HAP-1 (cell line): ENCODE results near the gene SOD2.
"Not testable (repeated sequence)": the region's sequence is repeated elsewhere in the genome, so short reads cannot be mapped to it uniquely, and the experiment has no call there.

Source experiments
- DNase-seq, 2 experiments: peaks; one replicate each; pipeline ENCODE4 v3.0.0-alpha.2; 2016 to 2020; ENCODE audit warnings: low spot score in 2 of 2
- H3K27me3 ChIP-seq: fragments of 250-450 bp; sonication (Bioruptor Pico); 2 replicates; pipeline ENCODE4 v1.5.1; 2020; ENCODE audit warnings: low read depth, mild to moderate bottlenecking, moderate library complexity
- H3K36me3 ChIP-seq: fragments of 250-450 bp; sonication (Bioruptor Pico); replicated peaks from 2 replicates; pipeline ENCODE4 v1.5.1; 2020; ENCODE audit warnings: mild to moderate bottlenecking
- H3K4me1 ChIP-seq: fragments of 250-450 bp; sonication (Bioruptor Pico); 2 replicates; pipeline ENCODE4 v1.5.1; 2020; ENCODE audit warnings: mild to moderate bottlenecking
- H3K4me3 ChIP-seq: fragments of 250-450 bp; sonication (Bioruptor Pico); 2 replicates; pipeline ENCODE4 v1.5.1; 2020; ENCODE audit warnings: mild to moderate bottlenecking, moderate library complexity
- H3K9me3 ChIP-seq: fragments of 250-450 bp; sonication (Bioruptor Pico); 2 replicates; pipeline ENCODE4 v1.5.1; 2020; ENCODE audit warnings: mild to moderate bottlenecking, moderate library complexity
- in situ Hi-C: fragments of 300-500 bp; cut with MboI; formaldehyde crosslinking; loops from 3 replicates; pipeline ENCODE4 v1.14.3; 2020; ENCODE audit warnings: low sequenced_read_pairs, inconsistent platforms, mixed read lengths

SOD2 gene

DNA sequence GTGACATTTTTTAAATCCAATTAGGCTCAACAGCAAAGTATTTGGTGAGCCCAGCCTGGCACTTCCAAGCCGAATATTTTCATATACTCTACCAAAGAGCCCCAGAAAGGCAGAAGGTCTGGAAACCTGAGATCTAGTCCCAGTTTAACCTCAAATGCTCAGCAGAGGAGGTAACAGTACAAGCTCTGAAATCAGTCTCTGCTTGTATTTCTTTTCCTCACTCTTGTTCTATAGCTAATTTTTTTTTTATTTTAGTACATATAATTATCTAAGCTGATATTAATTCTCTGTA lies 9.1 kb downstream of the SOD2 start:
- DNase-seq = no peak
- Histone ChIP-seq H3K36me3 (peaks cover 45% of the 10 kb centered on the region), H3K27me3 (no peaks in the 10 kb centered on the region), H3K4me1 (no peaks in the 10 kb centered on the region), H3K4me3 (no peak overlapping the region), H3K9me3 (no peaks in the 10 kb centered on the region)
- in situ Hi-C loops = no loop called here

DNA sequence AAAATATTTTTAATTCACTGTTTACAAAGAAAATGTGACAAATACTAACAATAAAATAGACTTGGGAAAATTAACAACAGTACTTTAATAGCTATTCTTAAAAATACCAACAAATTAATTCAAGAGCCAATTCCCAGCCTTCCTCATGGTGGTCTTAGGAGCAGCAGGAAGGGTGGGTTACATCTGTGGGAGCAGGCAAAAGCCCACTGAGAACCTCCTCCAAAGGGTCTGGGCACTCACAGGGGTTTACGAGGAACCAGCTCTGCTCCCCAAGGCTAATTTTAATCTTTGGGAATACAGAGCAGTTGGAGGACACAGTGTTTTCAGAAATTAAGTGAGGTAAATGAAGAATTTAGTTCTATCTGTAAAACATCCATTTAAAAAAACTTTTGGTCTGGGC lies 10.2 kb downstream of the SOD2 start:
- H3K4me1 ChIP-seq = no peaks in the 10 kb centered on the region
- H3K9me3 ChIP-seq = no peaks in the 10 kb centered on the region
- peaks cover 38% of the 10 kb centered on the region for H3K36me3 ChIP-seq
- in situ Hi-C loops = no loop called here
- no peaks in the 10 kb centered on the region for H3K27me3 ChIP-seq
- DNase-seq = no peak
- no peak overlapping the region for H3K4me3 ChIP-seq

DNA sequence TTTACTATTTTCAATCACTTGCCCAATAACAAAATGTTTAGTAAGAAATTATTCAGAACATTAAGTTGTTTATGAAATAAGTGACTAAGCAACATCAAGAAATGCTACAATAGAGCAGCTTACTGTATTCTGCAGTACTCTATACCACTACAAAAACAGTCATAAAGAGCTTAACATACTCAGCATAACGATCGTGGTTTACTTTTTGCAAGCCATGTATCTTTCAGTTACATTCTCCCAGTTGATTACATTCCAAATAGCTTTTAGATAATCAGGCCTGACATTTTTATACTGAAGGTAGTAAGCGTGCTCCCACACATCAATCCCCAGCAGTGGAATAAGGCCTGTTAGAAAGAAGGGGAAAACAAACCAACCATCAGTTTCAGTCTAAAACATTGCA lies 10.7 kb downstream of the SOD2 start:
- Histone ChIP-seq H3K36me3 (peaks cover 33% of the 10 kb centered on the region), H3K4me1 (no peaks in the 10 kb centered on the region), H3K4me3 (no peak overlapping the region), H3K27me3 (no peaks in the 10 kb centered on the region), H3K9me3 (no peaks in the 10 kb centered on the region)
- in situ Hi-C loops = no loop called here
- no peak for DNase-seq

DNA sequence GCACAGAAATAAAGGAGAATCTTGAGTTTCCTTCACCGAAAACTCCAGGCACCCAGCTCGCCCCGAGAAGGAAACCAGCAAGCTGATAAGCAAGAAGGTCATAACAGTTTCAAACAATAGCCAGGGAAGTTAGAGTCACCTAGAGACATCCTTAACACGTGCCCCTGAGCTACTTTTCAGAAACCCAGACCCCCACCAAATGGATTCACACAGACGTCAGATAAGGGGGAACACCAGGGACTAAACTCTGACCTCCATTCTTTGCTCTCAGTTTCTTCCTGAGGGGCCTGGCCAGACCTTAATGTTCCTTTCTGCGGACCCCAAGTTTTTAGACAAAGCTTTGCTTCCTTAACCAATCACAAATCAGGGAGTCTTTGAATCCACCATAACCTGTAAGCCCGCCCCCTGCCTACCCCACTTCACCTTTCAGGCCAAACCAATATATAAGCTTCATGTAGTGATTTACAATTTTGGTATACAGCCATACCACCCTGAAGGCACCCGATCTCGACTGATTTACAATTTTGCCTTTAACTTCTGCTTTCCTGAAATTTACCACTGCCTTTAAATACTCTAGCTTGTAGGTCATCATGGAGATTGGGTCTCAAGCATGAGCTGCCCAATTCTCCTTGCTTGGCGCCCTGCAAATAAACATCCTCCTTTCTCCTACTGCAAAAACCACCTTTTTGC lies 11.7 kb downstream of the SOD2 start:
- Histone ChIP-seq H3K9me3 (no peaks in the 10 kb centered on the region), H3K36me3 (peaks cover 26% of the 10 kb centered on the region), H3K4me1 (no peaks in the 10 kb centered on the region), H3K4me3 (no peak overlapping the region), H3K27me3 (no peaks in the 10 kb centered on the region)
- in situ Hi-C loops = no loop called here
- DNase-seq = no peak

DNA sequence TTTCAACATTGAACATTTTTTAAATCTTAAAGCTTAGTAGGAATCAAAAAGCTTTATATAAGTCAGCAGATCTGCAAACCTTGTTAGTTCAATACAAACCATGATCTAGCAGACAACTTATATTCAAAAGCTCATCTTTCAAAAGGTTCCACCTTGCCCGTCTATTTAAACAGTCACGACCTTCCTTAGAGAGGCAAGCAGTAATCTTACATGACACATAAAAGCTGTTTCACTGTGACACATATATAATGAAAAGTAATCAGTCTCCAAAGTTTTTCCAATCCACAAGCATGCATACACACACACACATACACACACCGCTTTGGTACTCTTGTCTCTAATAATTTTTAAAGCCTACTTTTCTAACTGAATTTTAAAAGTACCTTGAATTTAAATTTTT lies 12.9 kb downstream of the SOD2 start:
- Histone ChIP-seq H3K9me3 (no peaks in the 10 kb centered on the region), H3K4me1 (no peaks in the 10 kb centered on the region), H3K4me3 (no peak overlapping the region), H3K27me3 (no peaks in the 10 kb centered on the region), H3K36me3 (peaks cover 23% of the 10 kb centered on the region)
- in situ Hi-C loops = no loop called here
- DNase-seq = no peak

DNA sequence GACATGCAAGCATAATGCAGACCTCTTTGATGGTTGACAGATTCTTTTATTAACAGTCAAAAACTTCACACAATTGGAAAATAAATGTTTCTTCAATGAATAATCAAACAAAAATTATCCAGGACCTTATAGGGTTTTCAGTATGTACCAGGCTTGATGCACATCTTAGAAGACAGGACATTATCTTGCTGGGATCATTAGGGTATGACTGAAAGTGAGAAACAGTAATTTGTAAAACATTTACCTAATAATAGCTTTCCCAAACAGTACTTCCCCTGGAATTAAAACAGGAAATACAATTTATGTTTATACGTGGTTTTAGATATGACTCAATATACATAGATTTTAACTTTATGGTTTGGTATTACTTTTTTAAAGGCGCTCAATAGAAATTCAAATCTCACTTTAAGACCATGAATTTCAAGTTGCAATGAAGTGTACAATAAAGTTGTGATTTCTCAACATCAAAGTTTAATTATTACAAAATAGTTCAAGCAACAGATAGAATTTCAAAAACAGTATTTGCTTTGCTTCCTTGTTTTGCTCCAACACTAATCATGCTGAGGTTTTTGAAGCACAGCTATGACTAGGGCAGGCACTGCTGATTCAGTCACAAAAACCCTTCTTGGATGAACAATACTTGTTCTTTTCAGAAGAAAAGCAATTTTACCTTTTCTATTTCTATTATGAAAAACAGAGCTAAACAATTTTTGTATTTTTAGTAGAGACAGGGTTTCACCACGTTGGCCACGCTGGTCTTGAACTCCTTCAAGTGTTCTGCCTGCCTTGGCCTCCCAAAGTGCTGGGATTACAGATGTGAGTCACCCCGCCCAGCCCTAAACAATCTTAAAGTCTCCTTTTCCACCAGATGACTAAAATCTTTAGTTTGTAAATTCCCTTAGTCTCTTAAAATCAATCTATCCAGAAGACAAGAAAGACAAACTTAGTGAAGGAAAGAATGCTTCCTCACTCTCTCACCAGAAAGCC lies 13.7 kb downstream of the SOD2 start:
- no peaks in the 10 kb centered on the region for H3K9me3 ChIP-seq
- DNase-seq = no peak
- H3K4me1 ChIP-seq = no peaks in the 10 kb centered on the region
- H3K27me3 ChIP-seq = no peaks in the 10 kb centered on the region
- in situ Hi-C loops = no loop called here
- H3K4me3 ChIP-seq = no peak overlapping the region
- H3K36me3 ChIP-seq = peaks cover 19% of the 10 kb centered on the region

DNA sequence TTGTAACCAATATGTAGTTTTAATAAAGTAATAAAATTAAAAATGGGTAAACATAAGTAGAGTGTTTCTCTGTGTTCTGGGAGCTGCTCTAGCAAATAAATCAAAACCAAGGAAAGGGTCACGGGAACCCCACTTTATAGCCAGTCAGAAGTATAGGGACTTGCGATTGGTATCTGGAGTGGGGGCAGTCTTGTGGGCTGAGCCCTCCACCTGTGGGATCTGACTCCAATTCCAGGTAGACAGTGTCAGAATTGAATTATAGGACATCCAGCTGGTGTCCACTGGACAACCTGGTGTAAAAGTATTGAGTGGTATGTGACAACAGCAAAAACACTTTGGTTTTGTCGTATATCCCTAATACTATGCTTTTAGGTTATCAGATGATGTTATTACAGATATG lies 14.5 kb downstream of the SOD2 start:
- no peaks in the 10 kb centered on the region for H3K9me3 ChIP-seq
- in situ Hi-C loops = no loop called here
- no peaks in the 10 kb centered on the region for H3K4me1 ChIP-seq
- DNase-seq = no peak
- no peak overlapping the region for H3K4me3 ChIP-seq
- no peaks in the 10 kb centered on the region for H3K27me3 ChIP-seq
- H3K36me3 ChIP-seq = peaks cover 12% of the 10 kb centered on the region

DNA sequence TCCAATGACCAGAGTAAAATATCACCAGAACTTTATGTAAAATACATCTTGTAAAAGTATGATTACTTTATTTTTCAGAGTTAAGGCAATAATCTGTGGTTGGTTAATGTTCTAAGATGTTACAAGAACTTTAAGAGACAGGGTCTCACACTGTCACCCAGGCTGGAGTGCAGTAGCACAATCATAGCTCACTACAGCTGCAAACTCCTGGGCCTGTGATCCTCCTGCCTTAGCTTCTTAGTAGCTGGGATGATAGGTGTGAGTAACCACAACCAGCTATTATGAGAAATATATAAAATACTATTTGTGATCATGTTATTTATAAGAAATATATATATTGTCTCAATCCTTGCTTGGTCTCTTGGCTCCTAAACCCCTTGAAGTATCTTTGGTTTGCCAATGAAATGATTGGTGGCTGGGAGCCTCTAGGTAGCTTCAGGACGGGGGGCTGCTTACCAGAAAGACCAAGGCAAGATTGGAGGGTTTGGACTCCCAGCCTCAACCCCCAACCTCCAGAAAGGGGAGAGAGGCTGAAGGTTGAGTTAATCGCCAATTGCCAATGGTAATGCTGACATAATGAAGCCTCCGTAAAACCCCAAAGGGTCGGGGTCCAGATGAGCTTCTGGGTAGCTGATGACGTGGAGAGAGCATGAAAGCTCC lies 15.4 kb downstream of the SOD2 start:
- peaks cover 9% of the 10 kb centered on the region; the same call in 1 of the 2 replicates for H3K36me3 ChIP-seq
- no peaks in the 10 kb centered on the region for H3K4me1 ChIP-seq
- no peak overlapping the region for H3K4me3 ChIP-seq
- no peak for DNase-seq
- H3K27me3 ChIP-seq = no peaks in the 10 kb centered on the region
- in situ Hi-C loops = no loop called here
- no peaks in the 10 kb centered on the region for H3K9me3 ChIP-seq

DNA sequence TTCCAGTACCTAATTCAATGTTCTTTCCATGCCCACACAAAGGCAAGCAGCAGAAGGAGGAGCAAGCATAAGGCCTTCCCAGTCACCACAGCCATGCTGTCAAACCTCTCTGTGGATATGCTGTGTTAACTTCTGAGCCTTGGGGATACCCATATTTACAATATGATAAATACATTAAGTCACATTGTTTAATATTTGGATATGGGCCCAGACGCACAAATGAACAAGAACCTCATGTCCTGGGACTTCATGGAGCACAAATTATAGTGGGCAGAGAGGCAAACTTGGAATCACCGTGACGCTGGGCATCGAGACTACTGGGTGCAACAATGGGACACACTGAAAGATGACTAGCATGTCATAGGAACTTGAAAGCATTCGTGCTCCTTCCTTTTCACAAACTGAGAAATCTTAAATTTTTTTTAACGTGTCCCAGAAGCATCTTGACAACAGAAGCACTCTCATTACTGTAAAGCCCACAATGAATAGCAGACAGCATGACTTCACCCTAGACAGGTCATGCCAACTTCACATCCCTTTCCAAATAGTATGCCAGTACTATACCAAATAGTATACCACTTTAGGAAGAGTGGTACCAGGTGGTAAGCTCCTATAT lies 16.0 kb downstream of the SOD2 start:
- Histone ChIP-seq H3K4me3 (no peak overlapping the region), H3K27me3 (no peaks in the 10 kb centered on the region), H3K9me3 (no peaks in the 10 kb centered on the region), H3K4me1 (no peaks in the 10 kb centered on the region), H3K36me3 (peaks cover 4% of the 10 kb centered on the region; the same call in 1 of the 2 replicates)
- in situ Hi-C loops = no loop called here
- no peak for DNase-seq

DNA sequence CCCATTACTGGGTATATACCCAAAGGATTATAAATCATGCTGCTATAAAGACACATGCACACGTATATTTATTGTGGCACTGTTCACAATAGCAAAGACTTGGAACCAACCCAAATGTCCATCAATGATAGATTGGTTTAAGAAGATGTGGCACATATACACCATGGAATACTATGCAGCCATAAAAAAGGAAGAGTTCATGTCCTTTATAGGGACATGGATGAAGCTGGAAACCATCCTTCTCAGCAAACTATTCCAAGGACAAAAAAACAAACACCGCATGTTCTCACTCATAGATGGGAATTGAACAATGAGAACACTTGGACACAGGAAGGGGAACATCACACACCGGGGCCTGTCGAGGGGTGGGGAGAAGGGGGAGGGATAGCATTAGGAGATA lies 16.8 kb downstream of the SOD2 start:
- in situ Hi-C loops, H3K27me3 ChIP-seq: not testable (repeated sequence)

DNA sequence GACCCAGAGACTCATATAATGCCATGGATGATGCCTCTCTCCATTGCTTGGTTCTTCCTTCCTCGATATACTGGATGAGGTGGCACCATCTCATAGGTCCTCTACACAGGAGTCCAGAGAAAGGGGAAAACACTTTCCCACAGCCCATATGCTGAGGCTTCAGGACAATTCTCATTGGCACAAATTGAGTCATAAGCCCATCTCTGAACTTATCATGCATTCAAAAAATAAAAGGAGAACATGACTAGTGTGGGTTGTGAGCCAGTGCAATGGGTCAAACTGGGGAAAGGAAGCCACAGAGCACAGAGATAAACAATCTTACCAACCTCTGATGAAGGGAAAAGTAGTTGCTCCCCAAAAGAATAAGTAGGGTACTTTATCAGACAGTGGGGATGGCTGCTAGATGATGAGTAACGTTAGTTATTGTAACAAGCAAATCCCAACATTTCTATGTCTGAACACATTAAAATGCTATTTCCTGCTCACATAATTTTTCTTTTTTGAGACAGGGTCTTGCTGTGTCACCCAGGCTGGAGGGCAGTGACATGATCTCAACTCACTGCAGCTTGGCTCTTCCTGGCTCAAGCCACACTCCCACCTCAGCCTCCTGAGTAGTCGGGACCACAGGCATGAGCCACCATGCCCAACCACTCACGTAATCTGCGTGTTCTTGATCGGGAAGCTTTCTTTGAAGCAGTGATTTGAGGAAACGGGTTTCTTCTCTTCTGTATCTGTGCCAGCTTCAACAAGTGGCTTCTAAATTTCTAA lies 27.0 kb downstream of the SOD2 start:
- no peaks in the 10 kb centered on the region for H3K9me3 ChIP-seq
- DNase-seq = no peak
- no peaks in the 10 kb centered on the region for H3K27me3 ChIP-seq
- in situ Hi-C loops = no loop called here
- H3K4me3 ChIP-seq = no peak overlapping the region
- H3K36me3 ChIP-seq = no peaks in the 10 kb centered on the region
- no peaks in the 10 kb centered on the region for H3K4me1 ChIP-seq

More for the DNA sequence above, 16.8 kb downstream of the SOD2 start:
- H3K36me3 ChIP-seq, H3K9me3 ChIP-seq, H3K4me3 ChIP-seq, H3K4me1 ChIP-seq, DNase-seq: not testable (repeated sequence)

DNA sequence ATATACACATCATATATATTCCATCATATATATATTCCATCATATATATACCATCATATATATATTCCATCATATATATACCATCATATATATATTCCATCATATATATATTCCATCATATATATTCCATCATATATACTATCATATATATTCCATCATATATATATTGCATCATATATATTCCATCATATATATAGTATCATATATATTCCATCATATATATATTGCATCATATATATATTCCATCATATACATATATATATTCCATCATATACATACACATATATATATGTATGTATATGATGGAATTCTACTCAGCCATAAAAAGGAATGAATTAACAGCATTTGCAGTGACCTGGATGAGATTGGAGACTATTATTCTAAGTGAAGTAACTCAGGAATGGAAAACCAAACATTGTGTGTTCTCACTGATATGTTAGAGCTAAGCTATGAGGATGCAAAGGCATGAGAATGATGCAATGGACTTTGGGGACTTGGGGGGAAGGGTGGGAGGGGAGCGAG lies 29.6 kb downstream of the SOD2 start:
- in situ Hi-C loops, H3K36me3 ChIP-seq, DNase-seq, H3K4me1 ChIP-seq, H3K27me3 ChIP-seq, H3K9me3 ChIP-seq, H3K4me3 ChIP-seq: not testable (repeated sequence)

DNA sequence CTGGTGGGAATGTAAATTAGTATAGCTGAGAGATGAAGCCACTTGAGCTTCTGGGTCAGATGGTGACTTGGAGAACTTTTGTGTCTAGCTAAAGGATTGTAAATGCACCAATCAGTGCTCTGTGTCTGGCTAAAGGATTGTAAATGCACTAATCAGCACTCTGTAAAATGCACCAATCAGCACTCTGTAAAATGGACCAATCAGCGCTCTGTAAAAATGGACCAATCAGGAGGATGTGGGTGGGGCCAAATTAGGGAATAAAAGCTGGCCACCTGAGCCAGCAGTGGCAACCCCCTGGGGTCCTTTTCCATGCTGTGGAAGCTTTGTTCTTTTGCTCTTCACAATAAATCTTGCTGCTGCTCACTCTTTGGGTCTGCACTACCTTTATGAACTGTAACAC lies 31.1 kb downstream of the SOD2 start:
- DNase-seq, in situ Hi-C loops, H3K36me3 ChIP-seq: not testable (repeated sequence)

More for the DNA sequence above, 31.1 kb downstream of the SOD2 start:
- not testable (repeated sequence) for H3K4me1 ChIP-seq, H3K4me3 ChIP-seq, H3K9me3 ChIP-seq, H3K27me3 ChIP-seq
